Endometrium (tissue), 2 donors: Measurements from ENCODE around the gene ARHGEF33.

Source experiments
- FAIRE-seq: peaks from 2 replicates; lab custom pipeline; 2012; peaks lifted over from hg19 to GRCh38; lab: Jason Lieb, UNC
- donor health status: control.
- donor health status: control.

The ARHGEF33 gene

GRCh38 chr2:39020383-39020782 lies 130.7 kb downstream of the ARHGEF33 start:
- FAIRE-seq = no peak

DNA sequence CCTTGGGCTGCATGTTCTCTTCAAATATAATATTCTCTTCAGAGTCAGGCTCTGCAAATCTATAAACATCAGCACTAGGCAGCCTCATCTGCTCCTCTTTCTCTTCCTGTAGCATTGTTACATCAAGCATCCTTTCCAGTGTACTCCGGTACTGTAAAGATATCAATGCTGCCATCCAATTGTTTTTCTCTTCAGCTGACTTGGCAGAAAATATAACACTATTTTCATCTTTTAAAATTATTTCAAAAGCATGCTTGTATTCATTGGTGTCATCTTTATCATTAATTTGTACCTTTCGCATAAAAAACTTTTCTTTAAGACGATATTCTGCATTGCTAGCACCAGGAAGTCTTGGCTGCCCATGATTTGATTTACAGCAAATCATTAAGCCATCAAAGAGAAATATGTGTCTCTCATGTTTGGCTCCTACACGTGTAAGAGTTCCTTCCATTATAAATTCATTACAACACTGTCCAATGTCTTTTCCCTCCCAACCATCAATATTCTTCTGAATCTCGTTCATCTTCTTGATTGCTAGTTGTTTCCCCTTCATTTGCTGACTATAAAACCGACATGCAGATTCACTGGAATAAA lies 133.1 kb downstream of the ARHGEF33 start:
- no peak for FAIRE-seq

DNA sequence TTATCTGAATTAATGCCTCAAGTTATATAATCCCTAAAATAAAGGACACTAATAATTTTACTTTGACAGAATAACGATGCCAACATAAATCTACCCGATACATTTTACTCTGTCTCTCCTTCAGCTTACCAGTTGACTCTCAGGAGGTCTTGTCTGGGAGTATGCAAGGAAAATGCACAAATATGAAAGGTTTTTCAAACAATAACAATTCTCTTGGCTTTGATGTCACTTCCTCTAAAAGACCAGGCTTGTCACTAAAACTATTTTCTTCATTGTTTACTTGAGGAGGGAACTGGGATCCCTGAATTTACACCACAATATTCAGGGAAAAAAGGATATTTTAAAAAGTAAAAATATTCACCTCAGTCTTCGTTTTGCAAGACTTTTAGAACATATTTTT lies 134.0 kb downstream of the ARHGEF33 start:
- FAIRE-seq = peak; percentile 79

- no peak for FAIRE-seq
Measured at GRCh38 chr2:39024833-39025232, 135.2 kb downstream of the ARHGEF33 start.
